H9 (cell line): Measurements from ENCODE around the gene TICRR. TPM values are rescaled to one million over a fixed set of nuclear protein-coding genes. Genes with fewer than 3 reads are reported as not detected.

Source experiments
- DNase-seq: peaks from one replicate; pipeline ENCODE4 v3.0.0-alpha.2; 2017
- H2AFZ ChIP-seq: one replicate; pipeline ENCODE4 v1.6.1; 2013; ENCODE audit warnings: mild to moderate bottlenecking, low read length, control low read depth, moderate library complexity
- H2AK5ac ChIP-seq: 2 replicates; pipeline ENCODE4 v1.6.1; 2013; ENCODE audit warnings: low read length, control low read depth, mixed read lengths; ENCODE audit not compliant: insufficient read length
- H2BK120ac ChIP-seq: one replicate; pipeline ENCODE4 v1.6.1; 2013; ENCODE audit warnings: low read depth, mild to moderate bottlenecking, low read length, control low read depth, inconsistent platforms; ENCODE audit not compliant: poor library complexity, severe bottlenecking
- H2BK12ac ChIP-seq: 2 replicates; pipeline ENCODE4 v1.6.1; 2013; ENCODE audit warnings: low read length, control low read depth, mixed read lengths, low read depth; ENCODE audit not compliant: insufficient read length
- H2BK15ac ChIP-seq: 2 replicates; pipeline ENCODE4 v1.6.1; 2013; ENCODE audit warnings: low read depth, low read length, control low read depth
- H2BK20ac ChIP-seq: one replicate; pipeline ENCODE4 v1.6.1; 2013; ENCODE audit warnings: low read depth, mild to moderate bottlenecking, low read length, control low read depth, inconsistent platforms; ENCODE audit not compliant: poor library complexity, severe bottlenecking
- H2BK5ac ChIP-seq: 2 replicates; pipeline ENCODE4 v1.6.1; 2013; ENCODE audit warnings: low read length, control low read depth, mixed read lengths; ENCODE audit not compliant: insufficient read length
- H3K14ac ChIP-seq: 2 replicates; pipeline ENCODE4 v1.6.1; 2013; ENCODE audit warnings: low read length, control low read depth; ENCODE audit not compliant: insufficient read depth
- H3K18ac ChIP-seq: 2 replicates; pipeline ENCODE4 v1.6.1; 2013; ENCODE audit warnings: low read depth, mild to moderate bottlenecking, mixed read lengths, low read length, control low read depth; ENCODE audit not compliant: insufficient read length
- H3K23ac ChIP-seq: 2 replicates; pipeline ENCODE4 v1.6.1; 2013; ENCODE audit warnings: low read length, control low read depth, mixed read lengths, low read depth; ENCODE audit not compliant: insufficient read length
- H3K23me2 ChIP-seq: 2 replicates; pipeline ENCODE4 v1.6.1; 2013; ENCODE audit warnings: low read depth, mild to moderate bottlenecking, mixed read lengths, low read length, control low read depth; ENCODE audit not compliant: insufficient read length, poor library complexity, severe bottlenecking
- H3K27ac ChIP-seq: 2 replicates; pipeline ENCODE4 v1.5.1; 2013; ENCODE audit warnings: low read length, control low read depth, mixed read lengths, low read depth; ENCODE audit not compliant: insufficient read length
- H3K27me3 ChIP-seq: 2 replicates; pipeline ENCODE4 v1.6.1; 2013; ENCODE audit warnings: low read length, control low read depth, inconsistent platforms; ENCODE audit not compliant: insufficient read depth
- H3K4ac ChIP-seq: 2 replicates; pipeline ENCODE4 v1.6.1; 2013; ENCODE audit warnings: low read depth, mild to moderate bottlenecking, control low read depth, inconsistent platforms, low read length, moderate library complexity
- H3K4me1 ChIP-seq: 2 replicates; pipeline ENCODE4 v1.6.1; 2013; ENCODE audit warnings: low read length, control low read depth, inconsistent platforms; ENCODE audit not compliant: insufficient read depth
- H3K4me2 ChIP-seq: 2 replicates; pipeline ENCODE4 v1.6.1; 2013; ENCODE audit warnings: low read length, control low read depth, mixed read lengths; ENCODE audit not compliant: insufficient read length, insufficient read depth
- H3K56ac ChIP-seq: 2 replicates; pipeline ENCODE4 v1.6.1; 2013; ENCODE audit warnings: low read depth, mild to moderate bottlenecking, mixed read lengths, low read length, control low read depth; ENCODE audit not compliant: insufficient read length
- H3K79me1 ChIP-seq: 2 replicates; pipeline ENCODE4 v1.6.1; 2013; ENCODE audit warnings: low read depth, mild to moderate bottlenecking, moderate library complexity, low read length, control low read depth, inconsistent platforms; ENCODE audit not compliant: insufficient read depth, poor library complexity, severe bottlenecking
- H3K79me2 ChIP-seq: 2 replicates; pipeline ENCODE4 v1.6.1; 2013; ENCODE audit warnings: low read length, control low read depth, inconsistent platforms; ENCODE audit not compliant: insufficient read depth
- H3K9ac ChIP-seq: 2 replicates; pipeline ENCODE4 v1.6.1; 2013; ENCODE audit warnings: low read length, control low read depth, mixed read lengths; ENCODE audit not compliant: insufficient read length; ENCODE audit errors: extremely low read depth
- H3K9me3 ChIP-seq: one replicate; pipeline ENCODE4 v1.6.1; 2013; ENCODE audit warnings: low read depth, low read length, inconsistent platforms; ENCODE audit not compliant: control insufficient read depth
- H3T11ph ChIP-seq: one replicate; pipeline ENCODE4 v1.6.1; 2013; ENCODE audit warnings: mild to moderate bottlenecking, low read length, control low read depth, inconsistent platforms
- H4K20me1 ChIP-seq: one replicate; pipeline ENCODE4 v1.6.1; 2013; ENCODE audit not compliant: control insufficient read depth, insufficient read length, insufficient read depth
- H4K5ac ChIP-seq: 2 replicates; pipeline ENCODE4 v1.6.1; 2013; ENCODE audit warnings: low read depth, mild to moderate bottlenecking, mixed read lengths, low read length, control low read depth; ENCODE audit not compliant: insufficient read length
- H4K8ac ChIP-seq: replicated peaks from 2 replicates; pipeline ENCODE4 v1.6.1; 2013; ENCODE audit warnings: low read length, control low read depth, mixed read lengths, low read depth; ENCODE audit not compliant: insufficient read length
- H4K91ac ChIP-seq: 2 replicates; pipeline ENCODE4 v1.6.1; 2013; ENCODE audit warnings: low read depth, mild to moderate bottlenecking, moderate library complexity, mixed read lengths, low read length, control low read depth; ENCODE audit not compliant: insufficient read length
- H3K27ac Mint-ChIP-seq, 3 experiments: 2 replicates in 2 of 3; 3 replicates in 1 of 3; pipeline ENCODE4 v1.8.0; 2020 to 2021; ENCODE audit warnings: mixed read lengths in 3 of 3, mild to moderate bottlenecking in 1 of 3, moderate library complexity in 1 of 3
- H3K27me3 Mint-ChIP-seq: 2 replicates; pipeline ENCODE4 v1.8.0; 2021; ENCODE audit warnings: low read depth, mild to moderate bottlenecking, moderate library complexity, mixed read lengths
- H3K36me3 Mint-ChIP-seq, 3 experiments: 2 replicates in 2 of 3; 3 replicates in 1 of 3; pipeline ENCODE4 v1.8.0; 2020 to 2021; ENCODE audit warnings: low read depth in 3 of 3, mixed read lengths in 3 of 3; ENCODE audit not compliant: insufficient read depth in 1 of 3
- H3K4me1 Mint-ChIP-seq, 2 experiments: 2 replicates each; pipeline ENCODE4 v1.8.0; 2020; ENCODE audit warnings: mixed read lengths in 2 of 2
- H3K4me3 Mint-ChIP-seq, 2 experiments: 2 replicates in 1 of 2; 3 replicates in 1 of 2; pipeline ENCODE4 v1.8.0; 2020 to 2021; ENCODE audit warnings: mild to moderate bottlenecking in 2 of 2, mixed read lengths in 2 of 2, moderate library complexity in 1 of 2
- H3K9me3 Mint-ChIP-seq, 2 experiments: 2 replicates in 1 of 2; 3 replicates in 1 of 2; pipeline ENCODE4 v1.8.0; 2020; ENCODE audit warnings: mild to moderate bottlenecking in 2 of 2, mixed read lengths in 2 of 2, moderate library complexity in 1 of 2
- WGBS: extraction: QIAGEN DNeasy Blood & Tissue Kit; methylation state at CpG from one replicate; pipeline ENCODE4 v1.1.7; 2013; ENCODE audit warnings: missing lambda C conversion rate, low lambda C conversion rate, mixed read lengths; ENCODE audit not compliant: insufficient read length; ENCODE audit errors: extremely low coverage; 5-methylcytosine and 5-hydroxymethylcytosine counted together
- total RNA-seq: library from RNA; stranded (reverse); gene quantifications from 2 replicates; pipeline ENCODE4 v1.2.1, GENCODE V29; 2021
- TF ChIP-seq, protein P1 (sequence below): fragments of 200-600 bp; sonication (generic); conservative IDR thresholded peaks from 3 replicates; pipeline ENCODE4 v1.8.0; 2021; ENCODE audit warnings: antibody characterized with exemption, mild to moderate bottlenecking

Gene TICRR
- total RNA-seq, 1 experiment from 2014 or later: 26.0 TPM

DNA sequence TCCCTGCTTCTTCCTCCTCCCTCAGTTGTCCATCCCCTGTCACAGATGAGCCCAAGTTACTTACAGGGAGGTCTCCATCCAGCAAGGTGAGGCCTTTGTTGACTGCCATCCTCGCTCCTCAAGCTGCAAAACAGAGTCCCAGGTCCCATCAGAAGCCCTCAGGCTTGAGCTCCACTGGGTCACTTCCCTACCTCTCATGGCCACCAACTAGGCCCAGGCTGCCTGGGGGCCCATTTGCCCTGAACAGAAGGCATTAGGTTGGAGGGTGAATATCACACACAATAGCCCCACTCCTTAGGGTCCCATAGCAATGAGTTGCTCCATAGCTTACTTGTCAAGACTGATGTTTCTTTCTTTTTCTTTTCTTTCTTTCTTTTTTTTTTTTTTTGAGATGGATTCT, 102.1 kb downstream of the TICRR start:
- no peak overlapping the region for H2AFZ ChIP-seq
- H4K20me1 ChIP-seq: no peaks in the 10 kb centered on the region
- H3T11ph ChIP-seq: no peak overlapping the region
- no peak overlapping the region for H2BK20ac ChIP-seq
- Mint-ChIP-seq H3K9me3 (no peaks in the 10 kb centered on the region), H3K27me3 (peaks cover 22% of the 10 kb centered on the region), H3K36me3 (no peaks in the 10 kb centered on the region), H3K4me3 (no peak overlapping the region), H3K4me1 (peaks cover 4 to 8% of the 10 kb centered on the region in 2 experiments; a peak in 2 of 4 replicates), H3K27ac (no peak overlapping the region)
- no peaks in the 10 kb centered on the region for H3K9me3 ChIP-seq
- no peaks in the 10 kb centered on the region for H3K27me3 ChIP-seq
- no peak overlapping the region for H4K8ac ChIP-seq
- H2BK120ac ChIP-seq: no peak overlapping the region
- DNase-seq: no peak
- no peak overlapping the region for H4K91ac ChIP-seq
- no peaks in the 10 kb centered on the region for H3K79me2 ChIP-seq
- H4K5ac ChIP-seq: no peak overlapping the region
- H3K4me2 ChIP-seq: no peak overlapping the region
- no peak overlapping the region for H3K23ac ChIP-seq
- no peak overlapping the region for H3K18ac ChIP-seq
- H3K56ac ChIP-seq: no peak overlapping the region
- no CpG with 5 or more reads among the region's 1 CpG for WGBS
- no peaks in the 10 kb centered on the region for H3K4me1 ChIP-seq
- no peak overlapping the region for H3K14ac ChIP-seq
- H3K23me2 ChIP-seq: no peaks in the 10 kb centered on the region
- H3K9ac ChIP-seq: no peak overlapping the region
- H3K79me1 ChIP-seq: no peaks in the 10 kb centered on the region
- no peak overlapping the region for H2BK15ac ChIP-seq
- TF ChIP-seq, protein P1, sequence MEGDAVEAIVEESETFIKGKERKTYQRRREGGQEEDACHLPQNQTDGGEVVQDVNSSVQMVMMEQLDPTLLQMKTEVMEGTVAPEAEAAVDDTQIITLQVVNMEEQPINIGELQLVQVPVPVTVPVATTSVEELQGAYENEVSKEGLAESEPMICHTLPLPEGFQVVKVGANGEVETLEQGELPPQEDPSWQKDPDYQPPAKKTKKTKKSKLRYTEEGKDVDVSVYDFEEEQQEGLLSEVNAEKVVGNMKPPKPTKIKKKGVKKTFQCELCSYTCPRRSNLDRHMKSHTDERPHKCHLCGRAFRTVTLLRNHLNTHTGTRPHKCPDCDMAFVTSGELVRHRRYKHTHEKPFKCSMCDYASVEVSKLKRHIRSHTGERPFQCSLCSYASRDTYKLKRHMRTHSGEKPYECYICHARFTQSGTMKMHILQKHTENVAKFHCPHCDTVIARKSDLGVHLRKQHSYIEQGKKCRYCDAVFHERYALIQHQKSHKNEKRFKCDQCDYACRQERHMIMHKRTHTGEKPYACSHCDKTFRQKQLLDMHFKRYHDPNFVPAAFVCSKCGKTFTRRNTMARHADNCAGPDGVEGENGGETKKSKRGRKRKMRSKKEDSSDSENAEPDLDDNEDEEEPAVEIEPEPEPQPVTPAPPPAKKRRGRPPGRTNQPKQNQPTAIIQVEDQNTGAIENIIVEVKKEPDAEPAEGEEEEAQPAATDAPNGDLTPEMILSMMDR: no peak
- no peak overlapping the region for H2BK5ac ChIP-seq
- no peak overlapping the region for H3K27ac ChIP-seq
- H2BK12ac ChIP-seq: no peak overlapping the region
- H3K4ac ChIP-seq: no peak overlapping the region
- no peak overlapping the region for H2AK5ac ChIP-seq

Other genes with a start within 250 kb of the TICRR start
- gene POLG, start 240.6 kb upstream of the TICRR start, total RNA-seq: 57.7 and 60.3 TPM in 2 replicates
- 0.28 and 0.31 TPM in 2 replicates for gene RHCG, start 78.9 kb upstream of the TICRR start, total RNA-seq
- 22.0 and 23.4 TPM in 2 replicates for gene KIF7, start 80.0 kb downstream of the TICRR start, total RNA-seq
- gene PLIN1, start 103.9 kb downstream of the TICRR start, total RNA-seq: 0.09 TPM in 1 of 2 replicates, not detected in the other
- gene PEX11A, start 115.3 kb downstream of the TICRR start, total RNA-seq: 1.3 and 1.4 TPM in 2 replicates
- gene WDR93, start 115.3 kb downstream of the TICRR start, total RNA-seq: not detected in 2 replicates
- gene MESP1, start 175.8 kb downstream of the TICRR start, total RNA-seq: not detected in 2 replicates
- 0.28 TPM in 1 of 2 replicates, not detected in the other for gene MESP2, start 200.9 kb downstream of the TICRR start, total RNA-seq
- gene ANPEP, start 239.4 kb downstream of the TICRR start, total RNA-seq: 3.5 and 3.6 TPM in 2 replicates